Endothelial cell of umbilical vein (primary cell): ENCODE data around the gene MUC22. TPM values are rescaled to one million over a fixed set of nuclear protein-coding genes. Genes with fewer than 3 reads are reported as not detected.
A peak's percentile ranks its signal among the peaks of the same experiment; 100 is the strongest.

Experiments used
- BruUV-seq: library from RNA; stranded (reverse); fragments of 400-500 nt; replicated peaks from 2 replicates; lab custom pipeline; 2021; lab: Mats Ljungman, UMichigan
- CTCF ChIA-PET: fragments of 300-600, 350-600 bp; sonication (Branson Sonifier 250); formaldehyde crosslinking; loops from one replicate; lab custom pipeline; 2021; ENCODE audit warnings: antibody characterized with exemption, inconsistent platforms; lab: Charles Lee
- POLR2A ChIA-PET: fragments of 300-600, 350-600 bp; sonication (Branson Sonifier 250); formaldehyde crosslinking; loops from one replicate; lab custom pipeline; 2021; ENCODE audit warnings: antibody characterized with exemption, inconsistent platforms; lab: Charles Lee
- DNase-seq: peaks from one replicate; pipeline ENCODE4 v3.0.0-alpha.2; 2011; ENCODE audit warnings: low read depth, low spot score
- FAIRE-seq: peaks from 2 replicates; lab custom pipeline; 2011; peaks lifted over from hg19 to GRCh38; lab: Jason Lieb, UNC
- H2AFZ ChIP-seq: 2 replicates; pipeline ENCODE4 v1.6.0; 2012; ENCODE audit warnings: low read depth, low read length, control low read depth, inconsistent platforms
- H3K27ac ChIP-seq: 2 replicates; pipeline ENCODE4 v1.5.1; 2011; ENCODE audit warnings: low read depth, mild to moderate bottlenecking, control low read depth, low read length, moderate library complexity; ENCODE audit not compliant: insufficient read depth
- H3K27me3 ChIP-seq, 2 experiments: 2 replicates each; pipeline versions ENCODE4 v1.6.0 to v1.6.1; 2011; ENCODE audit warnings: low read length in 2 of 2, mixed read lengths in 1 of 2; ENCODE audit not compliant: control insufficient read depth in 2 of 2, insufficient read depth in 2 of 2
- H3K36me3 ChIP-seq, 2 experiments: 2 replicates in 1 of 2; 3 replicates in 1 of 2; pipeline ENCODE4 v1.5.1; 2011; ENCODE audit warnings: low read length in 2 of 2, mild to moderate bottlenecking in 1 of 2, moderate library complexity in 1 of 2; ENCODE audit not compliant: control insufficient read depth in 2 of 2, insufficient read depth in 2 of 2; ENCODE audit errors: extremely low read depth in 1 of 2
- H3K4me1 ChIP-seq: 3 replicates; pipeline ENCODE4 v1.5.1; 2011; ENCODE audit warnings: mild to moderate bottlenecking, low read length; ENCODE audit not compliant: control insufficient read depth, insufficient read depth; ENCODE audit errors: extremely low read depth
- H3K4me2 ChIP-seq: 2 replicates; pipeline ENCODE4 v1.6.1; 2011; ENCODE audit warnings: low read length, control low read depth, mixed read lengths; ENCODE audit not compliant: insufficient read depth
- H3K4me3 ChIP-seq, 3 experiments: fragments of 200-600 bp in 1 of 3; sonication (generic), shearing (Covaris generic) in 1 of 3; replicated peaks in 1 of 3; 2 replicates each; pipeline ENCODE4 v1.5.1; 2011 to 2016; ENCODE audit warnings: control low read depth in 3 of 3, low read length in 3 of 3, mild to moderate bottlenecking in 2 of 3, inconsistent platforms in 1 of 3, low read depth in 1 of 3, moderate library complexity in 1 of 3; ENCODE audit not compliant: insufficient read depth in 1 of 3
- H3K79me2 ChIP-seq: 2 replicates; pipeline ENCODE4 v1.6.0; 2012; ENCODE audit warnings: low read length, inconsistent platforms; ENCODE audit not compliant: control insufficient read depth, insufficient read depth
- H3K9ac ChIP-seq: replicated peaks from 2 replicates; pipeline ENCODE3; 2011; ENCODE audit warnings: low read length, control low read depth; ENCODE audit not compliant: insufficient read depth; ENCODE audit errors: extremely low read depth
- H3K9me1 ChIP-seq: replicated peaks from 3 replicates; pipeline ENCODE4 v1.6.0; 2011; ENCODE audit warnings: mild to moderate bottlenecking, low read length; ENCODE audit not compliant: control insufficient read depth, insufficient read depth; ENCODE audit errors: extremely low read depth
- H3K9me3 ChIP-seq: replicated peaks from 2 replicates; pipeline ENCODE4 v1.5.1; 2012; ENCODE audit warnings: low read length, inconsistent platforms; ENCODE audit not compliant: control insufficient read depth, insufficient read depth
- H4K20me1 ChIP-seq: replicated peaks from 2 replicates; pipeline ENCODE3; 2011; ENCODE audit warnings: mild to moderate bottlenecking, low read length; ENCODE audit not compliant: control insufficient read depth, insufficient read depth; ENCODE audit errors: extremely low read depth
- CTCF ChIP-seq, 2 donors: IDR thresholded peaks; 1 replicate in 1 of 2; 2 replicates in 1 of 2; pipeline ENCODE4 v1.5.1; 2011; ENCODE audit warnings: low read length in 2 of 2, mild to moderate bottlenecking in 2 of 2, moderate library complexity in 2 of 2, control low read depth in 1 of 2, inconsistent platforms in 1 of 2, low read depth in 1 of 2; ENCODE audit not compliant: insufficient read depth in 1 of 2; ENCODE audit errors: extremely low read depth in 1 of 2
- FOS ChIP-seq: IDR thresholded peaks from 2 replicates; pipeline ENCODE4 v1.6.1; 2011; ENCODE audit warnings: mild to moderate bottlenecking, low read length, moderate library complexity, borderline replicate concordance; ENCODE audit not compliant: insufficient read depth
- JUN ChIP-seq: IDR thresholded peaks from 2 replicates; pipeline ENCODE4 v1.6.1; 2011; ENCODE audit warnings: borderline replicate concordance, low read depth; ENCODE audit not compliant: insufficient read length, insufficient read depth
- MYC ChIP-seq: IDR thresholded peaks from one replicate; pipeline ENCODE4 v1.6.1; 2011; ENCODE audit warnings: mild to moderate bottlenecking, low read depth, low read length
- POLR2A ChIP-seq: IDR thresholded peaks from 2 replicates; pipeline ENCODE4 v1.6.1; 2012; ENCODE audit warnings: low read depth, mild to moderate bottlenecking, control low read depth, low read length
- dilution Hi-C: fragments of 300-500 bp; cut with MboI; formaldehyde crosslinking; loops from one replicate; pipeline ENCODE4 v1.15.0; 2019; ENCODE audit warnings: low sequenced_read_pairs; ENCODE audit not compliant: extremely low pct_ligation_motif_present
- intact Hi-C: fragments of 100-400 bp; cut with micrococcal nuclease; formaldehyde crosslinking; loops from one replicate; pipeline ENCODE4 v1.10.0; 2022
- polyA plus RNA-seq, 4 experiments: library from polyadenylated mRNA; depleted of rRNA in 3 of 4; stranded (reverse) in 3 of 4; unstranded in 1 of 4; fragments of >200 nt; gene quantifications; 2 replicates each; pipeline versions ENCODE4 v1.2.1 to v1.2.3, GENCODE V29; 2011 to 2012; ENCODE audit warnings: missing spikeins in 1 of 4
- total RNA-seq: library from RNA; stranded (reverse); gene quantifications from 2 replicates; pipeline ENCODE4 v1.2.3, GENCODE V29; 2021

Gene MUC22
- total and polyA plus RNA-seq, 2 donors (not counting 3 experiments of a cell fraction or from before 2014, with no cell fraction given), result not detected

- intact Hi-C loops (loop anchor here (1.0 kb wide), 1 partner anchor 11 kb away; no protein-coding TSS in a partner anchor), dilution Hi-C loops (no loop called here)
- peaks cover 7 to 10% of the 10 kb centered on the region in 2 experiments for H3K27me3 ChIP-seq
- H3K9me1 ChIP-seq, result no peaks in the 10 kb centered on the region
- ChIA-PET POLR2A (no interaction called here), CTCF (interaction anchor here (2.1 kb wide), 1 partner anchor 12 kb away, joined by 6 read pairs; no protein-coding TSS in a partner anchor)
- no peak overlapping the region for H3K4me2 ChIP-seq
- no peak overlapping the region for H3K4me3 ChIP-seq
- no peaks in the 10 kb centered on the region for H3K36me3 ChIP-seq
- peak; percentile 80 for DNase-seq
- H3K27ac ChIP-seq, result no peak overlapping the region
- FAIRE-seq, result peak; percentile 91
- no peaks in the 10 kb centered on the region for H3K9me3 ChIP-seq
- no TSS peak for BruUV-seq
- no peaks in the 10 kb centered on the region for H3K4me1 ChIP-seq
- peak; percentile 97 for TF ChIP-seq JUN
- TF ChIP-seq MYC, result no peak
- TF ChIP-seq FOS, result peak; percentile 96
- peak; percentile 36 to 60 for TF ChIP-seq CTCF (IDR thresholded peaks at IDR 0.05; ENCODE audit: extremely low read depth in 1 of 2, insufficient read depth in 1 of 2, low read depth in 1 of 2, low read length in 2 of 2)
- TF ChIP-seq POLR2A, result no peak
- no peaks in the 10 kb centered on the region for H3K79me2 ChIP-seq
- H4K20me1 ChIP-seq, result no peaks in the 10 kb centered on the region
- H3K9ac ChIP-seq, result no peak overlapping the region
- no peak overlapping the region for H2AFZ ChIP-seq
Observed at GRCh38 chr6:31058128-31058894, 48.0 kb downstream of the MUC22 start.
